ENCODE results near the gene OR4F15. TPM values are rescaled to one million over a fixed set of nuclear protein-coding genes. Genes with fewer than 3 reads are reported as not detected.
"Not testable (repeated sequence)": the region's sequence is repeated elsewhere in the genome, so short reads cannot be mapped to it uniquely, and the experiment has no call there.

The OR4F15 gene
- total and polyA plus RNA-seq, 4 donors: not detected

DNA sequence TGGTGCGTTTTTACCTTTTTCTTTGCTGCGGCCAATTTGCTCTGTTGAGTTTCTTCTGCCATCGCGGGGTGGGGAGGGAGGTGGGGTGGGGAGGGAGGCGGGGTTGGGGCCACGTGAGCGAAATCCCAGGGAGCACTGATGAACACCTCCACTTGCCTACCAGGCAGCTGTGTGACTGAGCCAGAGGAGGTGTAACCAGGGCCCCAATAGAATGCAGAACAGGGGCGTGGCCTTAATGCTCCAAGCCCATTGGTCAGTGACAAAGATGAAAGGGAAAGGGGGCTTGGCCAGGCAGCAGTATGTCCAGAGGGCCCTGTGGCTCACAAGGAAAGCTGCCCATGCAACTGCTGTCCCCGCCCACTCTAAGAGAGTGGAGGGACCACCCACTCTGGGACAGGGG, 30.1 kb upstream of the OR4F15 start:
- Histone ChIP-seq H3K27me3 (ENCODE audit: control insufficient read depth in 3 of 3, insufficient read depth in 3 of 3, low read length in 2 of 3) (no peaks in the 10 kb centered on the region), H3K4me3 (no peak overlapping the region), H3K36me3 (ENCODE audit: control insufficient read depth in 4 of 4, insufficient read depth in 4 of 4, low read length in 4 of 4) (no peaks in the 10 kb centered on the region), H3K9me3 (ENCODE audit: control insufficient read depth in 4 of 4, insufficient read depth in 3 of 4, low read length in 3 of 4) (no peaks in the 10 kb centered on the region), H3K27ac (ENCODE audit: low read depth in 1 of 2, low read length in 1 of 2) (no peak overlapping the region), H3K9ac (ENCODE audit: insufficient read depth in 1 of 2, low read length in 2 of 2) (no peak overlapping the region), H3K4me1 (ENCODE audit: control insufficient read depth in 5 of 5, insufficient read depth in 5 of 5, low read length in 5 of 5) (no peaks in the 10 kb centered on the region)
- ATAC-seq (ENCODE audit: insufficient read depth, low FRiP score): no peak
- TF ChIP-seq, protein P1, sequence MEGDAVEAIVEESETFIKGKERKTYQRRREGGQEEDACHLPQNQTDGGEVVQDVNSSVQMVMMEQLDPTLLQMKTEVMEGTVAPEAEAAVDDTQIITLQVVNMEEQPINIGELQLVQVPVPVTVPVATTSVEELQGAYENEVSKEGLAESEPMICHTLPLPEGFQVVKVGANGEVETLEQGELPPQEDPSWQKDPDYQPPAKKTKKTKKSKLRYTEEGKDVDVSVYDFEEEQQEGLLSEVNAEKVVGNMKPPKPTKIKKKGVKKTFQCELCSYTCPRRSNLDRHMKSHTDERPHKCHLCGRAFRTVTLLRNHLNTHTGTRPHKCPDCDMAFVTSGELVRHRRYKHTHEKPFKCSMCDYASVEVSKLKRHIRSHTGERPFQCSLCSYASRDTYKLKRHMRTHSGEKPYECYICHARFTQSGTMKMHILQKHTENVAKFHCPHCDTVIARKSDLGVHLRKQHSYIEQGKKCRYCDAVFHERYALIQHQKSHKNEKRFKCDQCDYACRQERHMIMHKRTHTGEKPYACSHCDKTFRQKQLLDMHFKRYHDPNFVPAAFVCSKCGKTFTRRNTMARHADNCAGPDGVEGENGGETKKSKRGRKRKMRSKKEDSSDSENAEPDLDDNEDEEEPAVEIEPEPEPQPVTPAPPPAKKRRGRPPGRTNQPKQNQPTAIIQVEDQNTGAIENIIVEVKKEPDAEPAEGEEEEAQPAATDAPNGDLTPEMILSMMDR (IDR thresholded peaks at IDR 0.05; ENCODE audit: control extremely low read depth, extremely low read depth): no peak
- no peak for DNase-seq
- 87 to 90% methylated on average over 9 of the region's 9 CpGs for WGBS, 2 donors

DNA sequence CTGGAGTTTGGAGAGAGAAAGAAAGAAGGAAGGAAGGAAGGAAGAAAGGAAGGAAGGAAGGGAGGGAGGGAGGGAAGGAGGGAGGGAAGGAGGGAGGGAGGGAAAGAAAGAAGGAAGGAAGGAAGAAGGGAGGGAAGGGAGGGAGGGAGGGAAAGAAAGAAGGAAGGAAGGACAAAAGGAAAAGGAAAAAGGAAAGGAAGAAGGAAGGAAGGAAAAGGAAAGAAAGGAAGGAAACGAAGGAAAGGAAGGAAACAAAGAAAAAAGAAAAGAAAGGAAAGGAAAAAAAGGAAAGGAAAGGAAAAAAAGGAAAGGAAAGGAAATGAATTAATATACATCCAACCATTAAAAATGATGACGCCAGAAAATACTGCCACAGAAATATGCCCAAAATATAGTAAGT, 27.4 kb upstream of the OR4F15 start:
- Histone ChIP-seq H3K9ac (ENCODE audit: insufficient read depth in 1 of 2, low read length in 2 of 2) (no peak overlapping the region), H3K27me3 (ENCODE audit: control insufficient read depth in 3 of 3, insufficient read depth in 3 of 3, low read length in 2 of 3) (no peaks in the 10 kb centered on the region), H3K27ac (ENCODE audit: low read depth in 1 of 2, low read length in 1 of 2) (no peak overlapping the region), H3K4me1 (ENCODE audit: control insufficient read depth in 5 of 5, insufficient read depth in 5 of 5, low read length in 5 of 5) (no peaks in the 10 kb centered on the region), H3K9me3 (ENCODE audit: control insufficient read depth in 4 of 4, insufficient read depth in 3 of 4, low read length in 3 of 4) (no peaks in the 10 kb centered on the region), H3K36me3 (ENCODE audit: control insufficient read depth in 4 of 4, insufficient read depth in 4 of 4, low read length in 4 of 4) (no peaks in the 10 kb centered on the region), H3K4me3 (no peak overlapping the region)
- WGBS, 2 donors: 25 to 76% methylated on average over 2 of the region's 2 CpGs
- DNase-seq (no peak), ATAC-seq (ENCODE audit: insufficient read depth, low FRiP score) (no peak)
- TF ChIP-seq, protein P1 (IDR thresholded peaks at IDR 0.05; ENCODE audit: control extremely low read depth, extremely low read depth): no peak

DNA sequence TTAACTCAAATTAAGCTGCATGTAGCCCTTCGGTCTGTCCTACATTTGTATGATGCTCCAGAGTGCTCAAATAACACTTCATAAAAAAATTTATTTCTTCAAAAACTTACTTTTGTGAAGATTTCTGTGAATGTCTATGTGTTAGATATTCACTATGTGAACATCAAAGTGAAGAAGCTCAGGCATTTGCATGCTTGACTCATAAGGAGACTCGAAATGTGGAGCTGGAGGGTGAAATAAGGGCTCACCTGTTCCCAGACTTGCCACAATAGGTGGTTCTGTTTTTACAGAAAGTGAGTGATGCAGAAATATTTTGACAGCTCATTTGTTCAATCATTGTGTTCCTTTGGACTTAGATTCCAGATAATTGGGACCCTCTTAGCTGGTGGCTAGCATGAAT, 25.6 kb upstream of the OR4F15 start:
- DNase-seq; H3K4me1 ChIP-seq (ENCODE audit: control insufficient read depth in 5 of 5, insufficient read depth in 5 of 5, low read length in 5 of 5); H3K9me3 ChIP-seq (ENCODE audit: control insufficient read depth in 4 of 4, insufficient read depth in 3 of 4, low read length in 3 of 4); H3K9ac ChIP-seq (ENCODE audit: insufficient read depth in 1 of 2, low read length in 2 of 2); H3K27me3 ChIP-seq (ENCODE audit: control insufficient read depth in 3 of 3, insufficient read depth in 3 of 3, low read length in 2 of 3); H3K4me3 ChIP-seq; H3K27ac ChIP-seq (ENCODE audit: low read depth in 1 of 2, low read length in 1 of 2); H3K36me3 ChIP-seq (ENCODE audit: control insufficient read depth in 4 of 4, insufficient read depth in 4 of 4, low read length in 4 of 4); ATAC-seq (ENCODE audit: insufficient read depth, low FRiP score): not testable (repeated sequence)
- WGBS, 2 donors: 72 to 82% methylated on average over 2 of the region's 2 CpGs

DNA sequence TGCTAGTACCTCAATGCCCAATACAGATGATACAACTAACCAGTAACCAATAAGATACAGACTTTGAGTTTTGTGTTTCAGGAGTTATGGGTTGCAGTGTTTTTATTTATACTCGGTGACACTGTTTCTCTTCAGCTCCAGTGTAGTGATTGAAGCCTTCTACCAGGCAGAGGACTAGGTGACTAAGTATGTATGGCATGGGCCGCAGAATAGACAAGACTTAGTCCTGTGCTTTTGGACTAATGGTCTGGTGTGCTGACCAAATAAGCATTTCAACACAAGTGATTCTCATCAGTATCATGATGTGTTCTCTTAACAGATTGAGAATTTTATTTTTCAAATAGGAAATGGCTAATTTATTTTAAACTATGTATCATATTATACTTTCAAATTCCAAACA, 24.0 kb upstream of the OR4F15 start:
- WGBS, 2 donors: 87 to 91% methylated on average over 2 of the region's 2 CpGs

DNA sequence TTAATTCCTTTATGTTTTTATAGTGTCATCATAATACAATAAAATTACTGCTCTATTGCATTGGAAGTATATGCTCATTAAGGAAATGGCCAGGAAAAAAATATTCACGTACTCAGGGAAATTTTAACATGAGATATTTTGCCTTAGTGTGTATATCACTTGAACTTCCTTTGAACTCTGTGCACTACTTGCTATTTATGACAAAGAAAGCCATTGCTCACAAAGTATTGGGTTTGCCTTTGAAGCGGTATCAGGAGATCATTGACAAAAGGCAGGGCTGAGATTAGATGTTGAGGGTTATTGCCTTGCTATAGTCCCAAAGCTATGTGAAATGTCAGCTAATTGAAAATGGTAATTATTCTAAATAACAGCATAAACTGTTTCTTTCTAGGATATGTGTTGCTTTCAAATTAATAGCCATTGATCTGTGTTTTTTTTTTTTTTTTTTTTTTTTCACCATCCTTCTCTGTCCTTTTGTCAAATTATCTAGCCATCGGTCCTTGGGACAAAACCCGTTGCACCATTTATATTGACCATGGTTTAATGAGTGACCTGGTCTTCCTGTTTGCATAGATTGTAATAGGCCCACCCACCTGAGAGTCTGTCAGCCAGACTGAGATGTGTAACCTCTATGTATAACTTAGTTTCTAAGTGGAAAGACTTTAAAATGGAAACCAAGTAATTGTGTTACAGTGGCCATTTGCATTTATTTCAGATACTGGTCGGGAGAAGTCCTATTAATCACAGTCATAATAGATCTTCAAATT, 23.3 kb upstream of the OR4F15 start:
- H3K36me3 ChIP-seq (ENCODE audit: control insufficient read depth in 4 of 4, insufficient read depth in 4 of 4, low read length in 4 of 4); ATAC-seq (ENCODE audit: insufficient read depth, low FRiP score); H3K4me3 ChIP-seq; H3K27ac ChIP-seq (ENCODE audit: low read depth in 1 of 2, low read length in 1 of 2); H3K27me3 ChIP-seq (ENCODE audit: control insufficient read depth in 3 of 3, insufficient read depth in 3 of 3, low read length in 2 of 3); H3K9ac ChIP-seq (ENCODE audit: insufficient read depth in 1 of 2, low read length in 2 of 2); DNase-seq; H3K9me3 ChIP-seq (ENCODE audit: control insufficient read depth in 4 of 4, insufficient read depth in 3 of 4, low read length in 3 of 4); H3K4me1 ChIP-seq (ENCODE audit: control insufficient read depth in 5 of 5, insufficient read depth in 5 of 5, low read length in 5 of 5): not testable (repeated sequence)
- WGBS, 2 donors: 63 to 75% methylated on average over 4 to 5 of the region's 5 CpGs

More for the DNA sequence above, 24.0 kb upstream of the OR4F15 start:
- H3K36me3 ChIP-seq (ENCODE audit: control insufficient read depth in 4 of 4, insufficient read depth in 4 of 4, low read length in 4 of 4); H3K4me3 ChIP-seq; H3K27ac ChIP-seq (ENCODE audit: low read depth in 1 of 2, low read length in 1 of 2); ATAC-seq (ENCODE audit: insufficient read depth, low FRiP score); H3K9me3 ChIP-seq (ENCODE audit: control insufficient read depth in 4 of 4, insufficient read depth in 3 of 4, low read length in 3 of 4); H3K4me1 ChIP-seq (ENCODE audit: control insufficient read depth in 5 of 5, insufficient read depth in 5 of 5, low read length in 5 of 5); DNase-seq; H3K27me3 ChIP-seq (ENCODE audit: control insufficient read depth in 3 of 3, insufficient read depth in 3 of 3, low read length in 2 of 3); H3K9ac ChIP-seq (ENCODE audit: insufficient read depth in 1 of 2, low read length in 2 of 2): not testable (repeated sequence)

DNA sequence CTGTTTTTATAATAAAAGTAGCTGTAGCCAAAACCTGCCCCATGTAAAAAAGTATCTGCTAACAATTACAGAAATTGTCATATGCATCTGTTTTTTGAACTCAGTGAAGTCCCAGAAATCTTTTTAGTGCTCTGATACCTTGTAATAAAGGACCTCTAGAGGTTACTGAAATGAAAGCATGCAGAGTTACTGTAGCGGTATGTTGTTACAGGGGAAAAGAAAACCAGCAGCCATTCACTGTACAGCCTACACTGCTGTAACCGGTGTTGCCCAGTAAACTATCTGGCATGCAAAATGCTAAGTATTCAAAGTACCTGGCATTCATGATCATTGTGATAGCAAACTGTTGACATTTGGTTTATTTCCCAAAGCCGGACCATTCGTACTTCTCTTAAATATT, 21.3 kb upstream of the OR4F15 start:
- H3K27me3 ChIP-seq (ENCODE audit: control insufficient read depth in 3 of 3, insufficient read depth in 3 of 3, low read length in 2 of 3); H3K4me1 ChIP-seq (ENCODE audit: control insufficient read depth in 5 of 5, insufficient read depth in 5 of 5, low read length in 5 of 5); ATAC-seq (ENCODE audit: insufficient read depth, low FRiP score); H3K4me3 ChIP-seq; H3K36me3 ChIP-seq (ENCODE audit: control insufficient read depth in 4 of 4, insufficient read depth in 4 of 4, low read length in 4 of 4); DNase-seq; H3K27ac ChIP-seq (ENCODE audit: low read depth in 1 of 2, low read length in 1 of 2); H3K9me3 ChIP-seq (ENCODE audit: control insufficient read depth in 4 of 4, insufficient read depth in 3 of 4, low read length in 3 of 4); H3K9ac ChIP-seq (ENCODE audit: insufficient read depth in 1 of 2, low read length in 2 of 2): not testable (repeated sequence)
- WGBS, 2 donors: 68% methylated on average over 2 of the region's 4 CpGs; no CpG with 5 or more reads in 1 of the 2 donors

DNA sequence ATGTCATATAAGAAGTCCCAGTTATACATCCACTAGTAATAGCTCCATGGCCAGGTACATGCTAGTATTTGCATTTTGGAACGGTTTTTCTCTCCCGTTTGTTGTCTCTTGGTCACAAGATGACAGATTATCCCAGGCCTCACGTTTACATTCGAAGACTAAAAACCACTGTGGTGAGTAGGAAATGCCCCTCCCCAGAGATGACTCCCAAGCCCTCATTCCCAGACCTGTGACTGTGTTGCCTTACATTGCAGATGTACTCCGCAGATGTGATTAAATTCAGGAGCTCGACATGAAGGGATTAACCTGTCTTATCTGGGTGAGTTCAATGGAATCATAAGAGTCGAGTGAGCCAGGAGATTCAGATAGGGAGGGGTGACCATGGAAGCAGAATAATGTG, 18.0 kb upstream of the OR4F15 start:
- not testable (repeated sequence) for H3K9me3 ChIP-seq (ENCODE audit: control insufficient read depth in 4 of 4, insufficient read depth in 3 of 4, low read length in 3 of 4); H3K9ac ChIP-seq (ENCODE audit: insufficient read depth in 1 of 2, low read length in 2 of 2); DNase-seq; H3K27ac ChIP-seq (ENCODE audit: low read depth in 1 of 2, low read length in 1 of 2); H3K27me3 ChIP-seq (ENCODE audit: control insufficient read depth in 3 of 3, insufficient read depth in 3 of 3, low read length in 2 of 3); H3K4me1 ChIP-seq (ENCODE audit: control insufficient read depth in 5 of 5, insufficient read depth in 5 of 5, low read length in 5 of 5); H3K4me3 ChIP-seq; H3K36me3 ChIP-seq (ENCODE audit: control insufficient read depth in 4 of 4, insufficient read depth in 4 of 4, low read length in 4 of 4); ATAC-seq (ENCODE audit: insufficient read depth, low FRiP score)
- WGBS, 2 donors: 71 to 82% methylated on average over 7 of the region's 7 CpGs
